MM.1S (cell line): Measurements from ENCODE around the gene ZBTB7C.
"Not testable (repeated sequence)": the region's sequence is repeated elsewhere in the genome, so short reads cannot be mapped to it uniquely, and the experiment has no call there.

ENCODE experiments used
- DNase-seq: peaks from one replicate; pipeline ENCODE4 v3.0.0-alpha.2; 2015
- H2AFZ ChIP-seq: fragments of 300-600 bp; sonication (generic); 2 replicates; pipeline ENCODE4 v1.6.0; 2016; ENCODE audit warnings: antibody characterized with exemption, low read length
- H3F3A ChIP-seq: fragments of 300-600 bp; sonication (generic); 2 replicates; pipeline ENCODE4 v1.6.1; 2016; ENCODE audit warnings: mild to moderate bottlenecking, antibody characterized with exemption, low read length, moderate library complexity, mixed read lengths; ENCODE audit not compliant: insufficient read depth
- H3K27ac ChIP-seq: fragments of 300-600 bp; sonication (generic); 2 replicates; pipeline ENCODE4 v1.5.1; 2016; ENCODE audit warnings: mild to moderate bottlenecking, low read length
- H3K27me3 ChIP-seq: fragments of 300-600 bp; sonication (generic); replicated peaks from 2 replicates; pipeline ENCODE4 v1.6.0; 2016; ENCODE audit warnings: low read length; ENCODE audit not compliant: insufficient read depth
- H3K36me3 ChIP-seq: fragments of 300-600 bp; sonication (generic); replicated peaks from 2 replicates; pipeline ENCODE4 v1.6.1; 2016; ENCODE audit warnings: mild to moderate bottlenecking, low read length, mixed read lengths; ENCODE audit not compliant: insufficient read depth
- H3K4me1 ChIP-seq: fragments of 300-600 bp; sonication (generic); 2 replicates; pipeline ENCODE4 v1.6.1; 2016; ENCODE audit warnings: low read length, mixed read lengths
- H3K4me2 ChIP-seq: fragments of 300-600 bp; sonication (generic); 2 replicates; pipeline ENCODE4 v1.6.0; 2016; ENCODE audit warnings: low read depth, low read length
- H3K4me3 ChIP-seq: fragments of 300-600 bp; sonication (generic); 2 replicates; pipeline ENCODE4 v1.5.1; 2016; ENCODE audit warnings: low read length, mixed read lengths
- H3K79me2 ChIP-seq: fragments of 300-600 bp; sonication (generic); 2 replicates; pipeline ENCODE4 v1.6.1; 2016; ENCODE audit warnings: mixed run types, low read length, mixed read lengths
- H3K9ac ChIP-seq: fragments of 300-600 bp; sonication (generic); 2 replicates; pipeline ENCODE4 v1.6.1; 2016; ENCODE audit warnings: low read length, mixed read lengths
- H3K9me2 ChIP-seq: fragments of 300-600 bp; sonication (generic); replicated peaks from 2 replicates; pipeline ENCODE4 v1.6.1; 2016; ENCODE audit warnings: mild to moderate bottlenecking, low read length, mixed read lengths; ENCODE audit not compliant: insufficient read depth
- H3K9me3 ChIP-seq: fragments of 300-600 bp; sonication (generic); replicated peaks from 2 replicates; pipeline ENCODE4 v1.6.1; 2016; ENCODE audit warnings: mild to moderate bottlenecking, low read length, mixed read lengths; ENCODE audit not compliant: insufficient read depth
- H4K20me1 ChIP-seq: fragments of 300-600 bp; sonication (generic); 2 replicates; pipeline ENCODE4 v1.6.1; 2016; ENCODE audit warnings: mild to moderate bottlenecking, low read length, moderate library complexity, mixed read lengths; ENCODE audit not compliant: insufficient read depth
- CTCF ChIP-seq: fragments of 300-600 bp; sonication (generic); IDR thresholded peaks from 2 replicates; pipeline ENCODE4 v1.5.1; 2016; ENCODE audit warnings: antibody characterized with exemption, low read length, mixed read lengths
- EZH2 ChIP-seq: fragments of 300-600 bp; sonication (generic); optimal IDR thresholded peaks from 2 replicates; pipeline ENCODE3; 2017; ENCODE audit warnings: low read depth, mild to moderate bottlenecking, antibody characterized with exemption, low read length, mixed read lengths
- EZH2phosphoT487 ChIP-seq: fragments of 300-600 bp; sonication (generic); IDR thresholded peaks from 2 replicates; pipeline ENCODE4 v1.6.1; 2018; ENCODE audit warnings: antibody characterized with exemption, low read length

Gene ZBTB7C

GRCh38 chr18:48284743-48285142, 124.4 kb downstream of the ZBTB7C start:
- H3K9me3 ChIP-seq = no peaks in the 10 kb centered on the region
- DNase-seq = no peak
- no peaks in the 10 kb centered on the region for H3K36me3 ChIP-seq
- H3K4me1 ChIP-seq = no peaks in the 10 kb centered on the region
- H3K4me2 ChIP-seq = no peak overlapping the region
- H3K27ac ChIP-seq = no peak overlapping the region
- H4K20me1 ChIP-seq = no peaks in the 10 kb centered on the region
- H2AFZ ChIP-seq = no peak overlapping the region
- no peaks in the 10 kb centered on the region for H3K79me2 ChIP-seq
- TF ChIP-seq EZH2phosphoT487 (no peak), CTCF (no peak), EZH2 (no peak)
- no peaks in the 10 kb centered on the region for H3K27me3 ChIP-seq
- H3K9ac ChIP-seq = no peak overlapping the region
- no peak overlapping the region for H3K4me3 ChIP-seq
- H3K9me2 ChIP-seq = no peaks in the 10 kb centered on the region
- H3F3A ChIP-seq = no peaks in the 10 kb centered on the region

GRCh38 chr18:48284011-48284410, 125.2 kb downstream of the ZBTB7C start:
- H3F3A ChIP-seq, H3K4me3 ChIP-seq, H3K79me2 ChIP-seq, H3K9me3 ChIP-seq, H3K9ac ChIP-seq, H2AFZ ChIP-seq, DNase-seq, H4K20me1 ChIP-seq, H3K27ac ChIP-seq, H3K36me3 ChIP-seq, H3K4me1 ChIP-seq, H3K9me2 ChIP-seq, H3K27me3 ChIP-seq, H3K4me2 ChIP-seq: not testable (repeated sequence)

- not testable (repeated sequence) for H3K36me3 ChIP-seq, H3K4me1 ChIP-seq, H3K9me3 ChIP-seq, H3K4me3 ChIP-seq, H3K4me2 ChIP-seq, H3K27ac ChIP-seq, H3K9ac ChIP-seq, H3F3A ChIP-seq, H2AFZ ChIP-seq, H3K79me2 ChIP-seq, H4K20me1 ChIP-seq, H3K9me2 ChIP-seq, DNase-seq, H3K27me3 ChIP-seq
Observed at GRCh38 chr18:48281460-48281859, 127.7 kb downstream of the ZBTB7C start.

- H3K9me2 ChIP-seq = no peaks in the 10 kb centered on the region
- TF ChIP-seq EZH2phosphoT487 (no peak), EZH2 (no peak), CTCF (no peak)
- DNase-seq = no peak
Observed at GRCh38 chr18:48279312-48279711, 129.9 kb downstream of the ZBTB7C start.

More at GRCh38 chr18:48279312-48279711, 129.9 kb downstream of the ZBTB7C start:
- Histone ChIP-seq H3K36me3 (no peaks in the 10 kb centered on the region), H3F3A (no peaks in the 10 kb centered on the region), H3K9ac (no peak overlapping the region), H2AFZ (no peak overlapping the region), H3K79me2 (no peaks in the 10 kb centered on the region), H3K27me3 (no peaks in the 10 kb centered on the region), H4K20me1 (no peaks in the 10 kb centered on the region), H3K4me1 (peaks cover 2% of the 10 kb centered on the region; the same call in 1 of the 2 replicates), H3K27ac (no peak overlapping the region), H3K9me3 (no peaks in the 10 kb centered on the region), H3K4me3 (no peak overlapping the region), H3K4me2 (no peak overlapping the region)
